ENCODE measurements around the gene PTPRQ. TPM values are rescaled to one million over a fixed set of nuclear protein-coding genes. Genes with fewer than 3 reads are reported as not detected.

Gene PTPRQ
- total and polyA plus RNA-seq, 2 of the 8 experiments (the other 6 are each of a cell fraction or from before 2014, with no cell fraction given), result not detected

- no peaks in the 10 kb centered on the region for H3K79me2 ChIP-seq (ENCODE audit: control insufficient read depth in 1 of 2, insufficient read depth in 2 of 2, low read length in 2 of 2)
- no peak overlapping the region for H4K5ac ChIP-seq (ENCODE audit: insufficient read length, low read depth, low read length)
- no peak overlapping the region for H4K91ac ChIP-seq (replicated peaks; ENCODE audit: insufficient read length, low read length)
- H2BK5ac ChIP-seq (ENCODE audit: low read depth, low read length), result no peak overlapping the region
- H3K27ac ChIP-seq (ENCODE audit: low read depth, low read length), result no peak overlapping the region
- peaks cover 0 to 4% (median 0%) of the 10 kb centered on the region in 4 experiments; a peak in 1 of 7 replicates for H3K4me1 ChIP-seq (replicated peaks in 1 of 4; ENCODE audit: control insufficient read depth in 3 of 4, insufficient read depth in 4 of 4, low read length in 3 of 4)
- H3K18ac ChIP-seq (ENCODE audit: extremely low read depth, low read length), result no peak overlapping the region
- ChIA-PET POLR2A (ENCODE audit: partially characterized antibody) (no interaction called here), CTCF (ENCODE audit: partially characterized antibody) (no interaction called here)
- H3K23me2 ChIP-seq (ENCODE audit: low read depth, low read length), result no peaks in the 10 kb centered on the region
- H3K27me3 ChIP-seq (replicated peaks in 1 of 4; ENCODE audit: control insufficient read depth in 3 of 4, extremely low read depth in 1 of 4, insufficient read depth in 3 of 4, low read length in 3 of 4), result no peaks in the 10 kb centered on the region
- H3K79me1 ChIP-seq (ENCODE audit: low read depth, low read length), result no peaks in the 10 kb centered on the region
- H3K14ac ChIP-seq (ENCODE audit: insufficient read length), result no peak overlapping the region
- no peak overlapping the region for H3K4ac ChIP-seq (replicated peaks; ENCODE audit: insufficient read length, low read depth, low read length)
- H4K20me1 ChIP-seq (replicated peaks in 1 of 2; ENCODE audit: control insufficient read depth in 1 of 2, insufficient read depth in 2 of 2, low read length in 2 of 2), result no peaks in the 10 kb centered on the region
- H3K9ac ChIP-seq (replicated peaks in 1 of 4; ENCODE audit: extremely low read depth in 1 of 4, low read depth in 3 of 4, low read length in 3 of 4), result no peak overlapping the region
- no peak overlapping the region for H4K8ac ChIP-seq (ENCODE audit: extremely low read depth, insufficient read depth, low read length)
- no peak for FAIRE-seq
- H2BK15ac ChIP-seq (ENCODE audit: low read length), result no peak overlapping the region
- no peak overlapping the region for H2AK5ac ChIP-seq (ENCODE audit: low read depth, low read length)
- H3K4me3 ChIP-seq (ENCODE audit: extremely low read depth in 1 of 4, insufficient read depth in 2 of 4, low read depth in 3 of 4, low read length in 4 of 4), result no peak overlapping the region
- H3K56ac ChIP-seq (replicated peaks; ENCODE audit: insufficient read length, low read depth, low read length), result no peak overlapping the region
- no peak overlapping the region for H3K4me2 ChIP-seq (ENCODE audit: insufficient read depth in 1 of 2, low read depth in 2 of 2, low read length in 2 of 2)
- TF ChIP-seq SP2 (IDR thresholded peaks at IDR 0.05; ENCODE audit: low read length) (no peak), NANOG (IDR thresholded peaks at IDR 0.05; ENCODE audit: insufficient read depth, low read depth, low read length, poor library complexity, severe bottlenecking) (no peak), EP300 (IDR thresholded peaks at IDR 0.05; ENCODE audit: borderline replicate concordance in 1 of 2, low read depth in 2 of 2, low read length in 2 of 2) (no peak), CTBP2 (IDR thresholded peaks at IDR 0.05; ENCODE audit: borderline replicate concordance, insufficient read depth, insufficient read length, low read length) (no peak), PHF8 (conservative IDR thresholded peaks at IDR 0.05; ENCODE audit: low read depth, low read length) (no peak), RAD21 (IDR thresholded peaks at IDR 0.05 in 1 of 2, conservative IDR thresholded peaks at IDR 0.05 in 1 of 2; ENCODE audit: low read depth in 2 of 2, low read length in 2 of 2) (no peak)
- H2BK12ac ChIP-seq (ENCODE audit: low read depth, low read length), result no peak overlapping the region
- no peak overlapping the region for H2BK20ac ChIP-seq (ENCODE audit: low read length)
- no peak overlapping the region for H2BK120ac ChIP-seq (replicated peaks; ENCODE audit: low read depth, low read length)
- H3K9me3 ChIP-seq (ENCODE audit: insufficient read depth in 2 of 2, low read depth in 1 of 2, low read length in 1 of 2), result no peaks in the 10 kb centered on the region
- no peak overlapping the region for H2AFZ ChIP-seq (ENCODE audit: low read length)
- no peaks in the 10 kb centered on the region for H3K36me3 ChIP-seq (ENCODE audit: control insufficient read depth in 2 of 4, insufficient read depth in 4 of 4, low read length in 3 of 4)
- H3K23ac ChIP-seq (ENCODE audit: insufficient read length), result no peak overlapping the region
- DNase-seq (ENCODE audit: low read depth in 1 of 2, low spot score in 2 of 2), result no peak
Measured at GRCh38 chr12:80491166-80491565, 47.1 kb downstream of the PTPRQ start.

Data from H1 (cell line).